HG03159 (cell line): ENCODE results near the gene RWDD4.
"Not testable (repeated sequence)": the region's sequence is repeated elsewhere in the genome, so short reads cannot be mapped to it uniquely, and the experiment has no call there.

Experiments used
- ATAC-seq: cut with Tn5 transposase; IDR thresholded peaks from one replicate; pipeline ENCODE4 v1.9.1; 2021; ENCODE audit warnings: mild to moderate bottlenecking, moderate library complexity; ENCODE audit not compliant: unreplicated experiment

The RWDD4 gene

DNA sequence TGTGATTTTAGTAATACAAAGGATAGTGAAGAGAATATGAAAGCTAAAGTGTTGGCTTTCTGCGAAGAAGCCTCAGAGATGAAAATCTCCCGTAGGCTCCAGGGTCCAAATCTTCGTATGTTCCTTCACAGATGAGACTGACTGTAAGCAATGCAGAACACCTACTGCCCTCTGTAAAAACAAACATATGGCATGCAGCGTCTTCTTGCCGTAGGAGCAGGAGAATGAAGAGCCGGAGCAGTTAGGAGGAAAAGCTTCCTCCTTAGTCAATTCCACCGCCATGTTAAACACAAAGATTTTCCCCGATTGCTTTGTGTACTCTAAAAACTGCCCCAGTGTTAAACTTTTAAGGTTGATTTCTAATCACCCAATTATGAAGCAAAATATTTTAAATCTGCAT lies 22.5 kb downstream of the RWDD4 start:
- no peak for ATAC-seq

DNA sequence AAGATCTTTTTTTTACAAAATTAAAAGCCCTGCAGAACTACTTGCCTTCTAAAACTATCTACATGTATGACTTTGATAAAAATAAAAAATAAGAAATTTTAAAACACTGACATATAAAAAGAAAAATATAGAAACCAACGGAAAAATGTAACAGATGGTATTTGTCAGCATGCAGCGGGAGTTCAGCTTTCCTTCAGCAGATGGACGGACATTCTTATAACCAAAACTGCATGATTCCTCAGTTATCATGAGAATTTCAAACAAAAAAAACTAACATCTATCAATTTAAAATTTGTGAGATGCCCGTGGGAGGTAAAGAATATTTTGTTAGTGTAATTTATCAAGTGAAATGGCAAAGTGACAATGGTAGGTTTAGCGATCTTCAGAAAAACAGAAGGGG lies 23.2 kb downstream of the RWDD4 start:
- no peak for ATAC-seq

DNA sequence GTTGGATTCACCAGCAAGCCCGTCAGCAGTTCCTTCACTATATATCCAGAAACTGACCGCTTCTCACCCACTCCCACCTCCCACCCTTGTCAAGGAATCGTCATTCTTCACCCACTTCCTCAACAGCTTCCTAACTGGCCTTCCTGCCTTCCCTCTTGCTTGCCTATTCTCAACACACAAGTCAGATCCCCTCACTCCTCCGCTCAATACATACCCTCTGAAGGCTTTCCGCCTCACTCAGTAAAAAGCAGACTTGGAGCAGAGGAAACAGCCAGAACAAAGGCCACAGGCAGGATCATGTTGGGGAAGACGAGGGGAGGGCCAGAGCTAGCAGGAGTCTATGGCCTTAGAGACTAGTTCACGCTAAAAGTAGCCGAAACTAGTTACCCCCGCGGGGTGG lies 23.7 kb downstream of the RWDD4 start:
- no peak for ATAC-seq

DNA sequence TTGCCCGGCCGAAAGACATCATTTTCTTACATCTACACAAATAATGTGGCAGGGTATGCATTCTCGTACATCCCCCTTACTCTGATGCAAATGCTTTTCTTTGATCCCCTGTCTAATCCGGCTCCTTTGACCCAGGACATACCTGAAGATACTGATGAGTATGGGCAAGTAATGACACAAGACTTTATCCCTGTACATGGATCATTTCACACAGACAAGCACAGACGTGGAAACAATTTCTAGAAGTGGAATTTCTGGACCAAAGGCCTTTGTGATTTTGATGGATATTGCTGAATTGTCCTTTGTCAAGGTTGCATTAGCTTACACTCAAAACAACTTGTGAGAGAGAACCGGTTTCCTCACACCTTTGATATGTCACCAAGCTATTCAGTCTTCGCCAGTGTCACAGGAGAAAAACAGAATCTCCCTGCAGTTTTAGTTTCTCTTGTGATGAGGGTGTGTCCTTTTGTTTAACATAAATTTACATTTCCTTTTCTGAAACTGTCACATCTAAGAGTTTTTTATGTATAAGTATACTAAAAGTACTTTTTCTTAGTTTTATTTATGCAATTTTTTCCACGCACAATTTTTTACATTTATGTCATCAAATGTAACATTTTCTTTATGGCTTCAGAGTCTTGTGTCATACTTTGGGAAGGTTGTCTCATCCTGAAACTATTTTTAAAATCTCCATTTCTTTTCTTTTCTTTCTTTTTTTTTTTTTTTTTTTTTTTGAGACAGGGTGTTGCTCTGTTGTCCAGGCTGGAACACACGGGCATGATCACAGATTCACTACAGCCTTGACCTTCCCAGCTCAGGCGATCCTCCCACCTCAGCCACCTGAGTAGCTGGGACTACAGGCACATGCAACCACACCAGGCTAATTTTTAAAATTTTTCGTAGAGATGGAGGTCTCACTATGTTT lies 25.2 kb downstream of the RWDD4 start:
- ATAC-seq, result no peak

DNA sequence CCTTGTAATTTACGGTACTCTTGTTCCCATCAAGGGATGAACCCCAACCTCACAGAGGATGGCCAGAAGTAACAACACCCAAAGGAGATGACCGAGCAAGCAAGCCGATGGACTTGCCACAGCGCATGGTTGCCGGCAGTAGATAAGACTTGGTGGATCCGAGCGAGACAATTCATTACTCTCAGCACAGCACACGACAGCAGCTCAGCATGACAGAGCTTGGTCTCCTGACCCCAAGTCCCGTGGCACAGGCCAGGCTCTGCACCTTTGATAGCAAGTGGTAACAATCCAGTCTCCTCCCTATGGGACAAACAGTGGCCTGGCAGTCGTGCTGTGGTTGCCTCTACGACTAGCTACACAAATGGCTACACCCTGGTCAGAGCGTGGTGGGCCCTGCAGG lies 26.3 kb downstream of the RWDD4 start:
- ATAC-seq, result no peak

DNA sequence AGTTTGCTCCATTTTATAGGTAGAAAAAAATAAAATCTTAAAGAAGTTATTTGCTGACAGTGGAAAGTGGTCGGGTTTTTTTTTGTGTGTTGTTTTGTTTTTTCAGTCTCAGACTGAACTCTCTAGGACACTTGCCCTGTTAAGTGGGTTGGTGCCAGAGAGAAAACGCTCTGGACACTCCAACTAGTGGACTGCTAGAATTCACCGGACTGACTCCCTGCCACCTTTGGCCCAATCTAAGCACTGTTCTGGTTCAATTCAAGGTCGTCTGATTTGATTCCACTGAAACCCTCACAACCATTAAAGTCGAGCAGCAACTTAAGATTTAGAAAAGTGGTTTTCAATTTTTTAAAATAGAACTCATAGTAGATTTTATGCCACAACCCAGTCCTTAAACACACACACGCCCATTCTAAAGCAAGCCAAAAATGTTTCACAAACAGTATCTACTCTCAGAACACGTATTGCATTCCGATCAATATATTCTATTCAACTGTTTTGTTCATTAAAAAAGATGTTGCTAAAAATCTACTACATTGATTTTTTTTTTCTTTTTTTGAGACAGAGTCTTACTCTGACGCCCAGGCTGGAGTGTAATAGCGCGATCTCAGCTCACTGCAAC lies 27.3 kb downstream of the RWDD4 start:
- ATAC-seq, result no peak

DNA sequence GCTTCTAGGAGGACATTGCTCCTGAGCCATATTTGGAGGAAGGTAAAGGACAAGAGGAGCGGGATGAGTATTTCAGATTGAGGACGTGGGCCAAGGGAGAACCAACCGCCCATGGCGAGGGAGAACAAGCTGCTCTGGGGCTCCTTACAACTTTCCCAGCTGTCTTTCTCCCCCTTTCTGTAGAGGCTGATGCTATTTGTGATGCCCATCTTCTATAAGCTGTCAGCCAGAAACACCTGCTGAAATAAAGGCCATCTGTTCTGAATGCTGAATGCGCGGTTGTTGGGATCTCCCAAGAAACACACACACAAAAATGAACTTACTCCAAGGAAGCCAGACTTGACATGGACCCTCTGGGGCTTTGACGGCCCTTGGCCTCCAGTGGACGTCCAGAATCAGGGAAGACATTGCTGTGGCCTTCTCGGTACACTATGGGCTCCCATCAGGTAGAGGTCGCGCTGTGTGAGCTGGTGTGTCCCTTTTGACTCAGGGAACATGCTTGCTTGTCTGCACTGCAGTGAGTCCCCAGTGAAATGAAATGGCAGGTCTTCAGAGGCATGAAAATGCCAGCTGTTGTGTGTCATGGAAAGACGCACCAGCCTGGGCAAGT lies 30.9 kb downstream of the RWDD4 start:
- ATAC-seq, result no peak

DNA sequence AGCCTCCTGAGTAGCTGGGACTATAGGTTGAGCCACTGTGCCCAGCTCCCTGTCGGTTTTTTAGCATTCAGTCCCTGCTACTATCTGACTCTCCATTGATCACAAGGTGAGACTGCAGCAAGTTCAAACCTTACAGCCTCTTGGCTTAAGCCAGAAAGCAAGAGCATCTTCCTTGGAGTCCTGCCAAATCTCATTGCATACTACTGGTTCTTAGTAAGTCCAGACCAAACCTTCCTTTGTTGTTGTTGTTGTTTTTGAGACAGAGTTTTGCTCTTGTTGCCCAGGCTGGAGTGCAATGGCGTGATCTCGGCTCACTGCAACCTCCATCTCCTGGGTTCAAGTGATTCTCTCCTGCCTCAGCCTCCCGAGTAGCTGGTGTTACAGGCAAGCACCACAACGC lies 31.7 kb downstream of the RWDD4 start:
- ATAC-seq, result not testable (repeated sequence)

DNA sequence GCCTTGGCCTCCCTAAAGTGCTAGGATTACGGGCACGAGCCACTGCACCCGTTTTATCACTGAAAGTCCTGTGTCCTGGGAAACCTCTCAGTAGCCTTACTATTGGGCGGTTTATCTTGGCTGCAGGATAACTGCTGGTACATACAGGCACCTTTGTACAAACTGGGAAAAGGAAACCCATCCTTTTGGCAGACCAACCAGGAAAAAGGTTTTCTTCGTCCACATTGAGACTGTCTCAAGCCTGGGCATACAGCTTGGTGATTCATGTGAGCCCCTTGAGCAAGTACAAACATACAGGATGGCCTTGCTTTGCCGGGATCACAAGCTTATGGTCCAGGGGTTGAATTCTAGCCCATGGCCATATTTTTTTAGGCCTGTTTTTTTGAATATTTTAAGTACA lies 32.8 kb downstream of the RWDD4 start:
- ATAC-seq, result no peak

DNA sequence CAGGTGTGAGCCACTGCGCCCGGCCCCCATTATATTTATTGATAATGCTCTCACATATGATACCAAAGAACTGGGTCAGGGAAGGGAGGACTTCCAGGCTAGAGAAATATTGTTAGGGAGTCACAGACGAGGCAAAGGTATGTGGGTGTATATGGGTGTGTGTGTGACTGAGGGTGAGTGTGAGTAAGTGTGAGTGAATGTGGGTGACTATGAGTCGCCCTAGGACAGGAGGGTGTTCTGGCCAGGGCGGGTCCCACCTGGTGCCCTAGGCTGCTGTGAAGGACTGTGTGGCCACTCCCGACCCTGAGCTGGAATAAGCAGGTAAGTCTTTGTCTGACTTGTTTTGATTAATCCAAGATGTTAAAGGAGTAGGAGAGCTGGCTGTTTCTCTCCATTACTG lies 34.4 kb downstream of the RWDD4 start:
- ATAC-seq, result no peak

DNA sequence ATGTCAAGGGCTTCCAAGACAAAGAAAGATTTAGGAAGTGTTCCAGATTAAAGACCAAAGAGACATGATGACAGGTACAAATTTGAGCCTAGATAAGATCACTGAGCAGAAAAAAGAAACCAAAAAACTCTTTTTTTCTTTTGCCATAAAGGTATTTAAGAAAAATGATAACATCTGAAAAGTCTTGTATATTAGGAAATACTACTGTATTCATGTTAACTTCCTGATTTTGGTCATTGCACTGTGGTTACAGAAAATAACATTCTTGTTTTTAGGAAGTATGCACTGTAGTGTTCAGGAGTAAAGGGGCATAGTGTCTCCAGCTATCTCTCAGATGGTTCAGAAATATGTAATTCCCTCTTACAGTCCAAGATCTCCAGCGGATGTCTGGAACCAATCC lies 37.1 kb downstream of the RWDD4 start:
- no peak for ATAC-seq

DNA sequence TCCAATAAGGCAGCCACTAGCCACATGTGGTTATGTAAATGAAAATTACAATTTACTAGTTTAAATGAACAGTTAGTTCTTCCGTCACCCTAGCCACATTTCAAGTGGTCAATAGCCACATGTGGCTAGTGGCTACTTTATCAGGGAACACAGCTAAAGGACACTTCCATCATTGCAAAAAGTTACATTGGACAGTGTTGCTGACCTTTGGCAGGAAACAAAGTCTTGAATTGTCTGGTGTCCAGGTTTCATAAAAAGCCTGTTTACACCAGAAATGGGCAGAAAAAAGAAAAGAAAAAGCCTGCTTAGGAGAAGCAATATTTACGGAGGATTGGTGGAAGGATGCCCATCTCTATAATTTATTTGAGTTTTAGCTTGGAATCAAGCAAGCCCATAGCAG lies 38.6 kb downstream of the RWDD4 start:
- ATAC-seq, result no peak

DNA sequence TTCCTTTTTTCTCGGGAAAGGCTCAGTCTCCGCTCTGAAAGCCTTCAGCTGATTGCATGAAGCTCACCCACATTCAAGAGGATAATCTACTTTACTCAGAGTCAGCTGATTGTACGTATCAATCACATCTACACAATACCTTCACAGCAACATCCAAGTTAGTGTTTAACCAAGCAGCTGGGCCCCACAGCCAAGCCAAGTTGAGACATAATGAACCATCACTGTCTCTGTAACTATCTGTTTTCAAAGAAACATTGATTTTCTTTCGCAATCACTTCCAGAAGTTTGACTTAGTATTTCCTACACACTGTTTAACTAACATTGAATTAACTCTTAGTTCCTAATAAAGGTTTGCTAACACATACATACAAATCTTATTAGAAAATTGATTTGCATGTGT lies 40.3 kb downstream of the RWDD4 start:
- ATAC-seq, result no peak

DNA sequence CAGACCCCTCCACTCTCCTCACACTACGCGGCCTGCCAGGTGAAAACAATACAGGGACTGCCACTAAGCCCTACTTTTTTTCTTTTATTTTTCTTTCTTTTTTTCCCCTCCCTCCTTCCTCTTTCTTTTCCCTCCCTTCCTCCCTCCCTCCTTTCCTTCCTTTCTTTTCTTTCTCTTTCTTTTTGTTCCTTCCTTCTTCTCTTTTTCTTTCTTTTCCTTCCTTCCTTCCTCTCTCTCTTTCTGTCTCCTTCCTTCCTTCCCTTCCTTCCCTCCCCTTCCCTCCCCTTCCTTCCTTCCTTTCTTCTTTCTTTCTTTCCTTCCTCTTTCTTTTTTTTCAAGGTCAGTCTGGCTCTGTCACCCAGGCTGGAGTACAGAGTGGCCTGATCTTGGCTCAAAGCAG lies 41.9 kb downstream of the RWDD4 start:
- no peak for ATAC-seq

DNA sequence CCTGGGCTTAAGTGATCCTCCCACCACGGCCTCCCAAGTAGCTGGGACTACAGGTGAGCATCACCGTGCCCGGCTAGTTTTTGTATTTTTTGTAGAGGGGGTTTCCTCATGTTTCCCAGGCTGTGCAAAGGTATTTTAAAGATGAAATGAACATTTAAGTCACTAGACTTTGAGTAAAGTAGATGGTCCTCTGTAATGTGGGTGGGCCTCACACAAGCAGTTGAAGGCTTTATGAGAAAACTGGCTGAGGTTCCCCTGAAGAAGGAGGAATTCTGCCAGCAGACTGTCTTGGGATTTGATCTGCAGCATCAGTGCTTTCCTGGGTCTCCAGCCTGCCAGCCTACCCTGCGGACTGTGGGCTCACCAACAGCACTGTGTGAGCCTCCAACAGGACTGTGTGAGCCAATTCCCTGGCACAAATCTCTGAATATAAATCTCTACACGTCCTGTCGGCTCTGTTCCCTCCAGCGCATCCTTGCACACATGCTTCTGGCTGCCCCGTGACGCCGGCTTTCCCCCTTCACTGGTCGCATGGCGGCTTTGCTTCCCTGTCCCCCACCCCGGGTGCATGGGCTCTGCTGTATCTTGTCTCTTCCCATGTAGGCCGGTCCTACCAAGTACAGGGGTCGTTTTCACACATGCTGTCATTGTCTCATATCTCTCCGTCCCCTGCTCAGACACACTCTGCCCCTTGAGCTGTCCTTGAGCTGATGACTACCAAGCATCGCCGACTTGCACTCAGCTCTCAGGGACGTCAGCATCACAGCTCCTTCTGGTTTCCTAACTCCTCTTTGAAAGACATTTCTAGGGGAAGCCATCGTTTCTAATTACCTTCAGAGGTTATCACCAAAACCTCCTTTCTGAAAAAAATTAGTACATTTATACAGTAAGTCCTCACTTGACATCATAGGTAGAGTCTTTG lies 46.4 kb downstream of the RWDD4 start:
- ATAC-seq, result no peak

DNA sequence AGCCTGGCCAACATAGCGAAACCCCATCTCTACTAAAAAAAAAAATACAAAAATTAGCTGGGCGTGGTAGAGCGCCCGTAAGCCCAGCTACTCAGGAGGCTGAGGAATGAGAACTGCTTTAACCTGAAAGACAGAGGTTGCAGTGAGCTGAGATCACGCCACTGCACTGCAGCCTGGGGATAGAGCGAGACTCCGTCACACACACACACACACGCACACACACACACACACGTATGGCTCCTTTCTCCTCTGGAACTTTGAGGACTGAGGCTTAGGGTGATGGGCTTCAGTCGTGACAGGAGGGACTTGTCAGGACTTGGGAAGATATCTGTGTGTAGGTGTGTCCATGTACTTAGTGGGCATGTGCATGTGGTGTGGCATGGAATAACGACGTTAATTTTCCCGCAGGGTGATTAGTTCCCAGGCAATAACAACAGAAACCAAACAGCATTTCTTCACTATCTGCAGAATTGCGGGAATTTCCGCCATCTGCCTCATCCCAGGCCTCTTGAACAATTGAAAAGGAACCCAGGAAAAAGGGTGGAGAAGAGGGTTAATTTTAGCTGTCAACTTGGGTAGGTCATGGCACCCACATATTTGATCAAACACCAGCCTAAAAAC lies 47.7 kb downstream of the RWDD4 start:
- ATAC-seq, result no peak

DNA sequence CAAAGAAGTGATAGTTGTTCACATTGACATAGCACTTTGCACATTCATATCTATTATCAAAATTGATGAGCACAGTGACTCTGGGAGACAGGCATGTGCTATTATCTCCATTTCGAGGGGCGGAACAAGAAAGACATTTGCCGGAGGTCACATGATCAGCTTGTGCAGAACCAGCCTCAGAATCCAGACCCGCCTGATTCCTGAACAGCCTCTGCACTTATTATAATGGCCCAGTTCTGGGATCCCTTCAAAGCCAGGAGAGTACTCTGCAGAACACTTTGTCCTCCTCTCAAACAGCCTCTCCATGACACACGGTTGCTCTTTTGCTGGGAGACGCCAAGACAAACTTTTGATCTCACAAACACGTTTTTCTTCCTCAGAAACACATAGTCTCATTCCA lies 48.4 kb downstream of the RWDD4 start:
- no peak for ATAC-seq

DNA sequence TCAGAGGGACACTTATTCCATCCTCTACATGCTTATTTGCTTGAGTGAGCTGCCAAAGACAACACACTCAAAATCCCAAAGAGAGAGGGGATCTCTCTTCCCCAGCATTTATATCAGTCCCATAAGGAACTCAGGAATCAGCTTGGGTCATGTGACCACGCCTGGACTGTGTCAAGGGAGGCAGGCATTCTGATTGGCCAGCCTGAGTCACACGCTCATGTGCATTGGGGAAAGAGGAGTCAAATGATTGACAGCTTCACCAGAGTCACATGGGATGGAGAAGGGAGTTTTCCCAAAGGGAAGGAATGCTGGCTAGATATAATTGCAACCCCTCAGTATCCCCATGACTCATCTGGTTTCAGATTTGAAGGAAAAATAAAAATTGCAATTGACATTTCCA lies 49.0 kb downstream of the RWDD4 start:
- no peak for ATAC-seq

DNA sequence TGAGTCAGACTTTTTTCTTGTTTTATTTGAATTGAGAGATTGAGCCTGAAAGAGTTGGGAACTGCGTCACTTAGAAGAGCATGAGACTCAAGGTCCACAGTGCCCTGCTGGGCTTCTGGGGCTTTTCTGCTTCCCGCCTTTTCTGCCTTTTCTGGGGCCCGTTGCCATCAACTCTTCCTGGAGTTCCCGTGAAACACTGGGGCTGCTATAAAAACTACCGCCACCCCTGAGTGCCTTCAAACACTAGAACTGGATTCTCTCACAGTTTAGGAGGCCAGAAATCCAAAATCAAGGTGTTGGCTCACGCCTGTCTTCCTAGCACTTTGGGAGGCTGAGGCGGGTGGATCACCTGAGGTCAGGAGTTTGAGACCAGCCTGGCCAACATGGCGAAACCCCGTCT lies 49.8 kb downstream of the RWDD4 start:
- no peak for ATAC-seq

DNA sequence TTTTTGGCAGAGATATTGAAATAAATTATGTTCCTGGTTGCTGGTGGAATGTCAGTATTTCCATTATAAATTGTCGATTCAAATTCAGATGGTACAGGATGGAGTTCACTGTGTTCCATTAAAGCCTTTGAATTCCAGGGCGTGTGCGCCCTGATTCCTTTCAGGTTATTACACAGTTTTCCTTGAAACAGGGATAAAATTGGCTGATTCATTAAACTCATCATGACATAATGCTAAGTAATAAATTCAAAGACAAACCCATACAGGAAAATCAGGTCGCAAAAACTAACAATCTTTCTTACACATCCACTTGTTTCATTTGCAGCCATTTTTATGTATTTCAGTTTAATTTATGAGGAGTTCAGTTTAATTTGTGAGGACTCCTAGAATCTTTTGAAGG lies 51.1 kb downstream of the RWDD4 start:
- no peak for ATAC-seq

DNA sequence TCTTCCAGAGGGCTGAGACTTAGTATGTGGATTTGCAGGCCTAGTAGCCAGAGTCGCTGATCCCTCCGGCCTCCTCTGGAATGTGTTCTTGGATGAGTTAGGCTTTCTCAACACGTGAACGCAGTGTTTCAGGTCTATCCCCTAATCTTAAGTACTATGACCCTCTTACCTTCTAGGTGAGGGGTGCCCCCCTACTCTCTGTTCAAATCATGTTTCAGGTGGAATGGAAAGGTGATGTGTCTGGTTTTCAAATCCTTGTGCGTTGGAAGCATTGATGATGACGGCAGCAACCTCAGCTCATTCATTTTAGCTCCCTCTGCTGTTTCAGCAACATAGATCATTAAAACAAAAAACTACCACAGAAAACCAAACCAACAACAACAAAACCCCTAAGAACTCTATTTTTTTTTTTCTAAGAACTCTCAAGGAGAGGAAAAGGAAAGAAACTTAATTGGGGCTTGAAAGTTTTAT lies 56.4 kb downstream of the RWDD4 start:
- no peak for ATAC-seq
